K562 (cell line): Measurements from ENCODE around the gene OOSP4B. TPM values are rescaled to one million over a fixed set of nuclear protein-coding genes. Genes with fewer than 3 reads are reported as not detected.

Experiments used
- ATAC-seq: fragments of 200-7000 bp; cut with Tn5 transposase; 3 replicates; pipeline ENCODE4 v1.9.1; 2020; ENCODE audit warnings: moderate library complexity
- BruUV-seq: library from RNA; stranded (reverse); fragments of 400-500 nt; replicated peaks from 2 replicates; lab custom pipeline; 2021; lab: Mats Ljungman, UMichigan
- CTCF ChIA-PET: fragments of 300-600 bp; formaldehyde crosslinking; extraction: SDS; loops from one replicate; lab custom pipeline; 2021; ENCODE audit warnings: low intra/inter-chr PET ratio; lab: Yijun Ruan, JAX
- POLR2A ChIA-PET: fragments of 300-600, 350-650 bp; sonication (Branson Sonifier 250); formaldehyde crosslinking; extraction: SDS; loops from one replicate; lab custom pipeline; 2021; ENCODE audit warnings: antibody characterized with exemption, inconsistent platforms; lab: Yijun Ruan, JAX
- DNase-seq, 4 experiments: peaks; one replicate each; pipeline versions ENCODE4 v3.0.0 to v3.0.0-alpha.2; 2011 to 2018; ENCODE audit warnings: low spot score in 3 of 4, mixed read lengths in 3 of 4; ENCODE audit errors: extremely low read depth in 1 of 4
- FAIRE-seq: peaks from 2 replicates; lab custom pipeline; 2011; peaks lifted over from hg19 to GRCh38; lab: Jason Lieb, UNC
- H2AFZ ChIP-seq: 2 replicates; pipeline ENCODE4 v1.6.0; 2011; ENCODE audit warnings: low read depth, low read length, control low read depth, inconsistent platforms
- H3K27ac ChIP-seq: fragments of 200-600 bp; 3 replicates; pipeline ENCODE4 v1.8.0; 2011; ENCODE audit warnings: low read depth, mild to moderate bottlenecking, control low read depth, inconsistent platforms, low read length, moderate library complexity, mixed read lengths; ENCODE audit errors: extremely low read depth
- H3K27me3 ChIP-seq, 2 experiments: fragments of 300-600 bp in 1 of 2; 2 replicates in 1 of 2; 3 replicates in 1 of 2; pipeline versions ENCODE4 v1.6.0 to v1.8.0; 2011; ENCODE audit warnings: inconsistent platforms in 2 of 2, low read length in 2 of 2, mild to moderate bottlenecking in 1 of 2, mixed read lengths in 1 of 2, moderate library complexity in 1 of 2; ENCODE audit not compliant: control insufficient read depth in 2 of 2, insufficient read depth in 2 of 2
- H3K36me3 ChIP-seq: fragments of 300-600 bp; 3 replicates; pipeline ENCODE4 v1.8.0; 2011; ENCODE audit warnings: mild to moderate bottlenecking, low read length, inconsistent platforms; ENCODE audit not compliant: control insufficient read depth, insufficient read depth
- H3K4me1 ChIP-seq, 2 experiments: fragments of 200-600 bp in 1 of 2; replicated peaks in 1 of 2; 2 replicates in 1 of 2; 3 replicates in 1 of 2; pipeline versions ENCODE4 v1.5.1 to v1.8.0; 2011; ENCODE audit warnings: inconsistent platforms in 2 of 2, low read length in 2 of 2, mild to moderate bottlenecking in 1 of 2, mixed read lengths in 1 of 2, moderate library complexity in 1 of 2; ENCODE audit not compliant: control insufficient read depth in 2 of 2, insufficient read depth in 2 of 2
- H3K4me2 ChIP-seq: 2 replicates; pipeline ENCODE4 v1.6.1; 2011; ENCODE audit warnings: low read length, control low read depth, inconsistent platforms, mixed read lengths; ENCODE audit not compliant: insufficient read depth
- H3K4me3 ChIP-seq: fragments of 200-600 bp; sonication (generic), shearing (Covaris generic); 2 replicates; pipeline ENCODE4 v1.5.1; 2016; ENCODE audit warnings: control low read depth, inconsistent platforms
- H3K79me2 ChIP-seq: fragments of 200-600 bp; 3 replicates; pipeline ENCODE4 v1.8.0; 2011; ENCODE audit warnings: low read length, inconsistent platforms; ENCODE audit not compliant: control insufficient read depth, insufficient read depth
- H3K9ac ChIP-seq, 2 experiments: 2 replicates each; pipeline versions ENCODE4 v1.6.0 to v1.6.1; 2011; ENCODE audit warnings: low read depth in 2 of 2, low read length in 2 of 2, control low read depth in 1 of 2, inconsistent platforms in 1 of 2, mild to moderate bottlenecking in 1 of 2, mixed read lengths in 1 of 2; ENCODE audit not compliant: insufficient read depth in 1 of 2
- H3K9me1 ChIP-seq: one replicate; pipeline ENCODE4 v1.6.0; 2011; ENCODE audit warnings: inconsistent platforms, mild to moderate bottlenecking, low read length, moderate library complexity; ENCODE audit not compliant: control insufficient read depth, insufficient read depth
- H3K9me3 ChIP-seq: replicated peaks from 2 replicates; pipeline ENCODE4 v1.5.1; 2011; ENCODE audit warnings: low read depth, low read length, inconsistent platforms; ENCODE audit not compliant: control insufficient read depth, insufficient read depth
- H4K20me1 ChIP-seq: replicated peaks from 2 replicates; pipeline ENCODE4 v1.6.1; 2011; ENCODE audit warnings: low read length, inconsistent platforms, mixed read lengths; ENCODE audit not compliant: control insufficient read depth, insufficient read depth
- ARID1B ChIP-seq: fragments of 450-650 bp; IDR thresholded peaks from 2 replicates; pipeline ENCODE4 v1.6.1; 2016; ENCODE audit warnings: antibody characterized with exemption, mild to moderate bottlenecking, inconsistent platforms
- ATF3 ChIP-seq, 2 experiments: fragments of 450-650 bp in 1 of 2; sonication (generic) in 1 of 2; formaldehyde crosslinking in 1 of 2; IDR thresholded peaks in 1 of 2; conservative IDR thresholded peaks in 1 of 2; 2 replicates each; pipeline versions ENCODE4 v1.6.1 to v1.8.1; 2016 to 2023; ENCODE audit warnings: mild to moderate bottlenecking in 2 of 2, moderate library complexity in 2 of 2, inconsistent platforms in 1 of 2, missing genetic modification reagents in 1 of 2
- BRD4 ChIP-seq: fragments of 200-600 bp; sonication (generic); IDR thresholded peaks from 2 replicates; pipeline ENCODE4 v1.6.1; 2017; ENCODE audit warnings: inconsistent platforms
- CBFA2T3 ChIP-seq: fragments of 450-650 bp; IDR thresholded peaks from 2 replicates; pipeline ENCODE4 v1.6.1; 2017
- CBX5 ChIP-seq: IDR thresholded peaks from 2 replicates; pipeline ENCODE4 v1.6.1; 2014; ENCODE audit warnings: low read depth, borderline replicate concordance
- CREM ChIP-seq: IDR thresholded peaks from 2 replicates; pipeline ENCODE4 v1.6.1; 2014; ENCODE audit warnings: antibody characterized with exemption, low read depth
- DPF2 ChIP-seq: fragments of 450-650 bp; IDR thresholded peaks from 2 replicates; pipeline ENCODE4 v1.6.1; 2016
- FOSL1 ChIP-seq: fragments of 200-800 bp; sonication (Bioruptor generic); conservative IDR thresholded peaks from 2 replicates; pipeline ENCODE4 v1.6.1; 2016; ENCODE audit warnings: missing genetic modification characterization, missing compliant biosample characterization
- FOXA3 ChIP-seq, 2 experiments: fragments of 450-650 bp in 1 of 2; sonication (generic) in 1 of 2; formaldehyde crosslinking; IDR thresholded peaks in 1 of 2; conservative IDR thresholded peaks in 1 of 2; 2 replicates each; pipeline versions ENCODE4 v1.4.0 to v1.8.0; 2020 to 2022; ENCODE audit warnings: mild to moderate bottlenecking in 2 of 2, missing genetic modification reagents in 1 of 2
- JUN ChIP-seq, 2 experiments: sonication (generic) in 1 of 2; formaldehyde crosslinking in 1 of 2; IDR thresholded peaks; 2 replicates each; pipeline versions ENCODE4 v1.6.1 to v1.8.0; 2012 to 2022; ENCODE audit warnings: borderline replicate concordance in 2 of 2, mild to moderate bottlenecking in 2 of 2, improper control_type of control experiment in 1 of 2, low read depth in 1 of 2, low read length in 1 of 2, missing genetic modification reagents in 1 of 2
- JUND ChIP-seq, 2 experiments: IDR thresholded peaks; 2 replicates in 1 of 2; 3 replicates in 1 of 2; pipeline ENCODE4 v1.6.1; 2011; ENCODE audit warnings: borderline replicate concordance in 2 of 2, low read depth in 2 of 2, low read length in 2 of 2, improper control_type of control experiment in 1 of 2, missing biosample characterization in 1 of 2, missing genetic modification characterization in 1 of 2, missing genetic modification reagents in 1 of 2
- MAZ ChIP-seq, 2 experiments: fragments of 450-650 bp in 1 of 2; sonication (generic) in 1 of 2; formaldehyde crosslinking; IDR thresholded peaks in 1 of 2; conservative IDR thresholded peaks in 1 of 2; 2 replicates each; pipeline versions ENCODE4 v1.4.0 to v1.5.0; 2020; ENCODE audit warnings: mild to moderate bottlenecking in 1 of 2, missing genetic modification reagents in 1 of 2
- NKRF ChIP-seq: fragments of 450-650 bp; IDR thresholded peaks from 2 replicates; pipeline ENCODE4 v1.6.1; 2016; ENCODE audit warnings: borderline replicate concordance
- PML ChIP-seq: IDR thresholded peaks from 2 replicates; pipeline ENCODE4 v1.6.1; 2012; ENCODE audit warnings: low read length, inconsistent platforms
- RBM22 ChIP-seq: fragments of 200-400 bp; formaldehyde crosslinking; IDR thresholded peaks from 2 replicates; pipeline ENCODE4 v1.6.1; 2018; ENCODE audit warnings: low read length, low read depth; ENCODE audit not compliant: poor library complexity, severe bottlenecking
- SMARCA4 ChIP-seq: fragments of 450-650 bp; IDR thresholded peaks from 2 replicates; pipeline ENCODE4 v1.6.1; 2016
- WGBS: fragments of 100-300 bp; shearing (Covaris generic); methylation state at CpG from one replicate; pipeline ENCODE4 v1.1.6; 2016; ENCODE audit warnings: low coverage, mixed read lengths; ENCODE audit not compliant: insufficient coverage; ENCODE audit errors: missing lambda C conversion rate; 5-methylcytosine and 5-hydroxymethylcytosine counted together
- in situ Hi-C: fragments of 300-500 bp; cut with MboI; formaldehyde crosslinking; loops from 4 replicates; pipeline ENCODE4 v1.15.0; 2018; ENCODE audit warnings: inconsistent platforms, mixed read lengths
- intact Hi-C: fragments of 100-400 bp; cut with micrococcal nuclease; formaldehyde crosslinking; loops from 2 replicates; pipeline ENCODE4 v1.14.2; 2022
- polyA plus RNA-seq, 8 experiments: library from polyadenylated mRNA; depleted of rRNA in 4 of 8; stranded (reverse) in 5 of 8; unstranded in 3 of 8; fragments of >200 nt; fragmentation: Nextera tagmentation in 2 of 8; fragmentation: Illumina TruSeq in 1 of 8; extraction: Ambion mirVana in 2 of 8; extraction: Trizol in 1 of 8; gene quantifications; 2 replicates each; pipeline versions ENCODE4 v1.2.1 to v1.2.3, GENCODE V29; 2011 to 2014; ENCODE audit warnings: inconsistent platforms in 1 of 8, missing spikeins in 1 of 8
- total RNA-seq, 7 experiments: library from RNA; depleted of rRNA in 6 of 7; stranded (reverse); fragments of >200 nt in 6 of 7; fragmentation: Illumina TruSeq in 2 of 7; extraction: Trizol in 2 of 7; gene quantifications; 2 replicates each; pipeline versions ENCODE4 v1.2.1 to v1.2.3, GENCODE V29; 2011 to 2021; ENCODE audit warnings: low replicate concordance in 1 of 7

Gene OOSP4B
- total and polyA plus RNA-seq, 9 of the 15 experiments (the other 6 are each of a cell fraction or from before 2014, with no cell fraction given): 0.10 to 0.43 (median 0.15) TPM; not detected in 5

GRCh38 chr11:60056349-60056969 lies 39.5 kb downstream of the OOSP4B start, which contains the start of gene MS4A3 (continued):
- TF ChIP-seq NKRF (no peak), CBFA2T3 (peak; percentile 89), DPF2 (peak; percentile 64; the same call in 1 of the 2 replicates), CREM (0 out of 2 replicates have a peak, but pooled peaks have one; percentile 25), PML (peak; percentile 83)

- Histone ChIP-seq H3K27ac (peak overlapping the region; percentile 50; the same call in 1 of the 3 replicates), H2AFZ (no peak overlapping the region; the same call in 1 of the 2 replicates), H3K27me3 (no peaks in the 10 kb centered on the region), H3K4me1 (peaks cover 3 to 31% of the 10 kb centered on the region in 2 experiments; a peak in 4 of 5 replicates), H3K9me1 (no peaks in the 10 kb centered on the region), H3K4me3 (no peak overlapping the region), H4K20me1 (no peaks in the 10 kb centered on the region), H3K79me2 (peaks cover 18% of the 10 kb centered on the region; the same call in 2 of the 3 replicates), H3K9me3 (no peaks in the 10 kb centered on the region), H3K4me2 (no peak overlapping the region), H3K9ac (no peak overlapping the region; a peak in 1 of 4 replicates), H3K36me3 (no peaks in the 10 kb centered on the region)
- DNase-seq (peak in 1 of 4 experiments; percentile 19), FAIRE-seq (no peak), ATAC-seq (no peak)
- in situ Hi-C loops (no loop called here), intact Hi-C loops (loop anchor here (5.0 to 10.0 kb wide), 2 partner anchors 63 to 304 kb away; partner anchors contain the start of gene STX3)
- CTCF ChIA-PET: no interaction called here
- BruUV-seq: no TSS peak
- 68% methylated on average over 3 of the region's 3 CpGs for WGBS
- POLR2A ChIA-PET: no interaction called here
- TF ChIP-seq JUND (IDR thresholded peaks at IDR 0.05; ENCODE audit: borderline replicate concordance, low read depth, low read length) (peak; percentile 88), JUND (tag; IDR thresholded peaks at IDR 0.05; ENCODE audit: borderline replicate concordance, low read depth, low read length) (peak; percentile 72; the same call in 2 of the 3 replicates), JUN (IDR thresholded peaks at IDR 0.05; ENCODE audit: borderline replicate concordance, low read depth, low read length) (peak; percentile 74; the same call in 1 of the 2 replicates), JUN (CRISPR knock-in tag; IDR thresholded peaks at IDR 0.05; ENCODE audit: borderline replicate concordance) (no peak), FOXA3 (CRISPR knock-in tag; conservative IDR thresholded peaks at IDR 0.05 in 1 of 2, IDR thresholded peaks at IDR 0.05 in 1 of 2) (peak in 1 of 2 experiments; percentile 57; a peak in 1 of 4 replicates), BRD4 (no peak), SMARCA4 (peak; percentile 51), MAZ (CRISPR knock-in tag; conservative IDR thresholded peaks at IDR 0.05 in 1 of 2, IDR thresholded peaks at IDR 0.05 in 1 of 2) (0 out of 4 replicates have a peak, but pooled peaks of 1 of the 2 experiments have one; percentile 35), ARID1B (0 out of 2 replicates have a peak, but pooled peaks have one; percentile 46), RBM22 (no peak), CBX5 (no peak), ATF3 (IDR thresholded peaks at IDR 0.05) (peak; percentile 83), ATF3 (CRISPR knock-in tag; conservative IDR thresholded peaks at IDR 0.05) (no peak), DPF2 (peak; percentile 53; the same call in 1 of the 2 replicates), FOSL1 (tag) (peak; percentile 89)
These were observed 42.1 kb downstream of the OOSP4B start for GRCh38 chr11:60059052-60059451.
